ENCODE results near the gene ALX4. TPM values are rescaled to one million over a fixed set of nuclear protein-coding genes. Genes with fewer than 3 reads are reported as not detected.

The ALX4 gene
- total and polyA plus RNA-seq, 9 of the 15 experiments (the other 6 are each of a cell fraction or from before 2014, with no cell fraction given) = 0.07 to 1.2 (median 0.33) TPM

DNA sequence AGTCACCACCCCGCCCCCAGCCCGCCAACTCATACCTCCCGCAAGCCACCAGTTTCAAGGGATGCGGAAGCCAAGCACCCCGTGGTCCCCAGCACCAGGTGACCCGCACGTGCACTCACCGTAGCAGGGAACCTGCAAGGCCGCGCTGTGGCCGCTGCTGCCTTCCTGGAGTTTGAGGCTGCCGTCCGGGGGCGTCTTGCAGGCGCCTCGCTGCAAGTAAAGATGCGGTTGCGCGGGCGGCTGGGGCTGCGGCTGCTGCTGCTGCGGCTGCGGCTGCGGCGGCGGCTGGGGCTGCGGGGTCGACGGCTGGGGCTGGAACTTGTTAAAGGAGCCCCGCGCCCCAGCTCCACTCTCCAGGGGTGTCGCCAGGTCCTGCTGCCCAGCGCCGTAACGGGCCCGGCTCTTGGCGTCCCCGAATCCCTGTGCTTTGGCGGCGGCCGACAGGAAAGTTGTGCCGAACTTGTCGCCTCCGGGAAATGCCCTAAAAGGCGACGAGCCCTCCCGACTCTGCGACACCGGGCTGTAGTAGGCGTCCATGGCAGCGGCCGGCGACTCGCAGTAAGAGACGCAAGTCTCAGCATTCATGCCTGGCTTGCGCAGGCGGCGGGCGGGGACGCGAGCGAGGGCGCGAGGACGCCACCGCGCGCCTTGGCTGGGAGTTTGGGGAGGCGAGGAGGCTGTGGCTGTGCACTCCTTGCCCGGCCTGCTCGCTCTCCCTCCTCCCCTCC, at the start of gene ALX4 (continued):
- TF ChIP-seq, protein P1, sequence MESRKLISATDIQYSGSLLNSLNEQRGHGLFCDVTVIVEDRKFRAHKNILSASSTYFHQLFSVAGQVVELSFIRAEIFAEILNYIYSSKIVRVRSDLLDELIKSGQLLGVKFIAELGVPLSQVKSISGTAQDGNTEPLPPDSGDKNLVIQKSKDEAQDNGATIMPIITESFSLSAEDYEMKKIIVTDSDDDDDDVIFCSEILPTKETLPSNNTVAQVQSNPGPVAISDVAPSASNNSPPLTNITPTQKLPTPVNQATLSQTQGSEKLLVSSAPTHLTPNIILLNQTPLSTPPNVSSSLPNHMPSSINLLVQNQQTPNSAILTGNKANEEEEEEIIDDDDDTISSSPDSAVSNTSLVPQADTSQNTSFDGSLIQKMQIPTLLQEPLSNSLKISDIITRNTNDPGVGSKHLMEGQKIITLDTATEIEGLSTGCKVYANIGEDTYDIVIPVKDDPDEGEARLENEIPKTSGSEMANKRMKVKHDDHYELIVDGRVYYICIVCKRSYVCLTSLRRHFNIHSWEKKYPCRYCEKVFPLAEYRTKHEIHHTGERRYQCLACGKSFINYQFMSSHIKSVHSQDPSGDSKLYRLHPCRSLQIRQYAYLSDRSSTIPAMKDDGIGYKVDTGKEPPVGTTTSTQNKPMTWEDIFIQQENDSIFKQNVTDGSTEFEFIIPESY (CRISPR knock-in tag; IDR thresholded peaks at IDR 0.05) = peak; percentile 94
- TF ChIP-seq GABPB1 (CRISPR knock-in tag; IDR thresholded peaks at IDR 0.05) (peak; percentile 62), GATAD2A (IDR thresholded peaks at IDR 0.05) (no peak), CBX3 (IDR thresholded peaks at IDR 0.05; ENCODE audit: borderline replicate concordance in 1 of 2, low read length in 2 of 2) (0 out of 3 replicates have a peak, but pooled peaks of 1 of the 2 experiments have one; percentile 28), SRF (CRISPR knock-in tag; IDR thresholded peaks at IDR 0.05) (0 out of 4 replicates have a peak, but pooled peaks of 1 of the 2 experiments have one; percentile 38)
- TF ChIP-seq, protein P2, sequence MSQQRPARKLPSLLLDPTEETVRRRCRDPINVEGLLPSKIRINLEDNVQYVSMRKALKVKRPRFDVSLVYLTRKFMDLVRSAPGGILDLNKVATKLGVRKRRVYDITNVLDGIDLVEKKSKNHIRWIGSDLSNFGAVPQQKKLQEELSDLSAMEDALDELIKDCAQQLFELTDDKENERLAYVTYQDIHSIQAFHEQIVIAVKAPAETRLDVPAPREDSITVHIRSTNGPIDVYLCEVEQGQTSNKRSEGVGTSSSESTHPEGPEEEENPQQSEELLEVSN (IDR thresholded peaks at IDR 0.05; ENCODE audit: borderline replicate concordance in 1 of 2, extremely low read depth in 1 of 2, insufficient read depth in 1 of 2, insufficient read length in 1 of 2, low read depth in 1 of 2, low read length in 1 of 2, poor library complexity in 1 of 2, severe bottlenecking in 1 of 2) = peak; percentile 86 to 94
- TF ChIP-seq, protein P3, sequence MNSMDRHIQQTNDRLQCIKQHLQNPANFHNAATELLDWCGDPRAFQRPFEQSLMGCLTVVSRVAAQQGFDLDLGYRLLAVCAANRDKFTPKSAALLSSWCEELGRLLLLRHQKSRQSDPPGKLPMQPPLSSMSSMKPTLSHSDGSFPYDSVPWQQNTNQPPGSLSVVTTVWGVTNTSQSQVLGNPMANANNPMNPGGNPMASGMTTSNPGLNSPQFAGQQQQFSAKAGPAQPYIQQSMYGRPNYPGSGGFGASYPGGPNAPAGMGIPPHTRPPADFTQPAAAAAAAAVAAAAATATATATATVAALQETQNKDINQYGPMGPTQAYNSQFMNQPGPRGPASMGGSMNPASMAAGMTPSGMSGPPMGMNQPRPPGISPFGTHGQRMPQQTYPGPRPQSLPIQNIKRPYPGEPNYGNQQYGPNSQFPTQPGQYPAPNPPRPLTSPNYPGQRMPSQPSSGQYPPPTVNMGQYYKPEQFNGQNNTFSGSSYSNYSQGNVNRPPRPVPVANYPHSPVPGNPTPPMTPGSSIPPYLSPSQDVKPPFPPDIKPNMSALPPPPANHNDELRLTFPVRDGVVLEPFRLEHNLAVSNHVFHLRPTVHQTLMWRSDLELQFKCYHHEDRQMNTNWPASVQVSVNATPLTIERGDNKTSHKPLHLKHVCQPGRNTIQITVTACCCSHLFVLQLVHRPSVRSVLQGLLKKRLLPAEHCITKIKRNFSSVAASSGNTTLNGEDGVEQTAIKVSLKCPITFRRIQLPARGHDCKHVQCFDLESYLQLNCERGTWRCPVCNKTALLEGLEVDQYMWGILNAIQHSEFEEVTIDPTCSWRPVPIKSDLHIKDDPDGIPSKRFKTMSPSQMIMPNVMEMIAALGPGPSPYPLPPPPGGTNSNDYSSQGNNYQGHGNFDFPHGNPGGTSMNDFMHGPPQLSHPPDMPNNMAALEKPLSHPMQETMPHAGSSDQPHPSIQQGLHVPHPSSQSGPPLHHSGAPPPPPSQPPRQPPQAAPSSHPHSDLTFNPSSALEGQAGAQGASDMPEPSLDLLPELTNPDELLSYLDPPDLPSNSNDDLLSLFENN (IDR thresholded peaks at IDR 0.05; ENCODE audit: low read depth in 2 of 2, low read length in 2 of 2) = no peak
- TF ChIP-seq, protein P4, sequence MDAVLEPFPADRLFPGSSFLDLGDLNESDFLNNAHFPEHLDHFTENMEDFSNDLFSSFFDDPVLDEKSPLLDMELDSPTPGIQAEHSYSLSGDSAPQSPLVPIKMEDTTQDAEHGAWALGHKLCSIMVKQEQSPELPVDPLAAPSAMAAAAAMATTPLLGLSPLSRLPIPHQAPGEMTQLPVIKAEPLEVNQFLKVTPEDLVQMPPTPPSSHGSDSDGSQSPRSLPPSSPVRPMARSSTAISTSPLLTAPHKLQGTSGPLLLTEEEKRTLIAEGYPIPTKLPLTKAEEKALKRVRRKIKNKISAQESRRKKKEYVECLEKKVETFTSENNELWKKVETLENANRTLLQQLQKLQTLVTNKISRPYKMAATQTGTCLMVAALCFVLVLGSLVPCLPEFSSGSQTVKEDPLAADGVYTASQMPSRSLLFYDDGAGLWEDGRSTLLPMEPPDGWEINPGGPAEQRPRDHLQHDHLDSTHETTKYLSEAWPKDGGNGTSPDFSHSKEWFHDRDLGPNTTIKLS (IDR thresholded peaks at IDR 0.05; ENCODE audit: borderline replicate concordance, low read depth) = no peak
- TF ChIP-seq, protein P5, sequence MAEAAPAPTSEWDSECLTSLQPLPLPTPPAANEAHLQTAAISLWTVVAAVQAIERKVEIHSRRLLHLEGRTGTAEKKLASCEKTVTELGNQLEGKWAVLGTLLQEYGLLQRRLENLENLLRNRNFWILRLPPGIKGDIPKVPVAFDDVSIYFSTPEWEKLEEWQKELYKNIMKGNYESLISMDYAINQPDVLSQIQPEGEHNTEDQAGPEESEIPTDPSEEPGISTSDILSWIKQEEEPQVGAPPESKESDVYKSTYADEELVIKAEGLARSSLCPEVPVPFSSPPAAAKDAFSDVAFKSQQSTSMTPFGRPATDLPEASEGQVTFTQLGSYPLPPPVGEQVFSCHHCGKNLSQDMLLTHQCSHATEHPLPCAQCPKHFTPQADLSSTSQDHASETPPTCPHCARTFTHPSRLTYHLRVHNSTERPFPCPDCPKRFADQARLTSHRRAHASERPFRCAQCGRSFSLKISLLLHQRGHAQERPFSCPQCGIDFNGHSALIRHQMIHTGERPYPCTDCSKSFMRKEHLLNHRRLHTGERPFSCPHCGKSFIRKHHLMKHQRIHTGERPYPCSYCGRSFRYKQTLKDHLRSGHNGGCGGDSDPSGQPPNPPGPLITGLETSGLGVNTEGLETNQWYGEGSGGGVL (CRISPR knock-in tag; IDR thresholded peaks at IDR 0.05) = no peak
